ENCODE measurements around the gene HPSE. TPM values are rescaled to one million over a fixed set of nuclear protein-coding genes. Genes with fewer than 3 reads are reported as not detected.

The HPSE gene
- total RNA-seq, 1 experiment from 2014 or later: 3.9 TPM

GRCh38 chr4:83250687-83251446, 83.8 kb downstream of the HPSE start:
- Histone ChIP-seq H3K4me1 (peaks cover 16% of the 10 kb centered on the region), H3K4me3 (ENCODE audit: low read depth, low read length) (no peak overlapping the region), H3K36me3 (ENCODE audit: control insufficient read depth, insufficient read depth, low read length) (no peaks in the 10 kb centered on the region; the same call in 1 of the 2 replicates), H3K9me3 (no peaks in the 10 kb centered on the region), H3K27me3 (replicated peaks; ENCODE audit: control insufficient read depth, insufficient read depth, low read length) (no peaks in the 10 kb centered on the region)
- CTCF ChIA-PET: interaction anchor here (0.8 to 1.0 kb wide), 4 partner anchors 32 to 216 kb away, joined by 3 to 5 read pairs (median 3); partner anchors contain the start of gene COPS4
- BruUV-seq (replicated peaks): no TSS peak
- Mint-ChIP-seq H3K4me1 (ENCODE audit: low read depth, unreplicated experiment) (peaks cover 8% of the 10 kb centered on the region), H3K27me3 (ENCODE audit: insufficient read depth, unreplicated experiment) (no peaks in the 10 kb centered on the region), H3K36me3 (ENCODE audit: insufficient read depth, unreplicated experiment) (no peaks in the 10 kb centered on the region), H3K9me3 (ENCODE audit: unreplicated experiment) (no peaks in the 10 kb centered on the region), H3K27ac (ENCODE audit: unreplicated experiment) (no peak overlapping the region), H3K4me3 (ENCODE audit: unreplicated experiment) (no peak overlapping the region)
- DNase-seq: no peak
- no peak for TF ChIP-seq CTCF (IDR thresholded peaks at IDR 0.05; ENCODE audit: insufficient read depth in 1 of 2, low read depth in 1 of 2, low read length in 1 of 2, severe bottlenecking in 1 of 2, unreplicated experiment in 1 of 2)
- POLR2A ChIA-PET: no interaction called here
- intact Hi-C loops (cut with micrococcal nuclease; ENCODE audit: unreplicated experiment): no loop called here

GRCh38 chr4:83248486-83248885, 86.2 kb downstream of the HPSE start:
- Histone ChIP-seq H3K27me3 (replicated peaks; ENCODE audit: control insufficient read depth, insufficient read depth, low read length) (no peaks in the 10 kb centered on the region), H3K9me3 (no peaks in the 10 kb centered on the region), H3K4me3 (ENCODE audit: low read depth, low read length) (no peak overlapping the region), H3K4me1 (0 out of 2 replicates have a peak, but pooled peaks cover 5% of the 10 kb centered on the region), H3K36me3 (ENCODE audit: control insufficient read depth, insufficient read depth, low read length) (no peaks in the 10 kb centered on the region; the same call in 1 of the 2 replicates)
- TF ChIP-seq CTCF (IDR thresholded peaks at IDR 0.05; ENCODE audit: insufficient read depth in 1 of 2, low read depth in 1 of 2, low read length in 1 of 2, severe bottlenecking in 1 of 2, unreplicated experiment in 1 of 2): no peak
- intact Hi-C loops (cut with micrococcal nuclease; ENCODE audit: unreplicated experiment): no loop called here
- POLR2A ChIA-PET: no interaction called here
- CTCF ChIA-PET: no interaction called here
- H3K9me3 Mint-ChIP-seq (ENCODE audit: unreplicated experiment): no peaks in the 10 kb centered on the region
- no peak for DNase-seq
- H3K27ac Mint-ChIP-seq (ENCODE audit: unreplicated experiment): no peak overlapping the region
- H3K4me1 Mint-ChIP-seq (ENCODE audit: low read depth, unreplicated experiment): peaks cover 4% of the 10 kb centered on the region
- H3K4me3 Mint-ChIP-seq (ENCODE audit: unreplicated experiment): no peak overlapping the region
- BruUV-seq (replicated peaks): no TSS peak
- no peaks in the 10 kb centered on the region for H3K27me3 Mint-ChIP-seq (ENCODE audit: insufficient read depth, unreplicated experiment)
- no peaks in the 10 kb centered on the region for H3K36me3 Mint-ChIP-seq (ENCODE audit: insufficient read depth, unreplicated experiment)

- Histone ChIP-seq H3K27me3 (replicated peaks; ENCODE audit: control insufficient read depth, insufficient read depth, low read length) (no peaks in the 10 kb centered on the region), H3K36me3 (ENCODE audit: control insufficient read depth, insufficient read depth, low read length) (no peaks in the 10 kb centered on the region; the same call in 1 of the 2 replicates), H3K4me3 (ENCODE audit: low read depth, low read length) (no peak overlapping the region), H3K4me1 (0 out of 2 replicates have a peak, but pooled peaks cover under 1% of the 10 kb centered on the region), H3K9me3 (no peaks in the 10 kb centered on the region)
- no peaks in the 10 kb centered on the region for H3K27me3 Mint-ChIP-seq (ENCODE audit: insufficient read depth, unreplicated experiment)
- H3K4me3 Mint-ChIP-seq (ENCODE audit: unreplicated experiment): no peak overlapping the region
- no peaks in the 10 kb centered on the region for H3K9me3 Mint-ChIP-seq (ENCODE audit: unreplicated experiment)
- no TSS peak for BruUV-seq (replicated peaks)
- H3K4me1 Mint-ChIP-seq (ENCODE audit: low read depth, unreplicated experiment): no peaks in the 10 kb centered on the region
- no peak overlapping the region for H3K27ac Mint-ChIP-seq (ENCODE audit: unreplicated experiment)
- ChIA-PET CTCF (no interaction called here), POLR2A (no interaction called here)
- no peak for DNase-seq
- no peak for TF ChIP-seq CTCF (IDR thresholded peaks at IDR 0.05; ENCODE audit: insufficient read depth in 1 of 2, low read depth in 1 of 2, low read length in 1 of 2, severe bottlenecking in 1 of 2, unreplicated experiment in 1 of 2)
- no peaks in the 10 kb centered on the region for H3K36me3 Mint-ChIP-seq (ENCODE audit: insufficient read depth, unreplicated experiment)
- intact Hi-C loops (cut with micrococcal nuclease; ENCODE audit: unreplicated experiment): no loop called here
These were observed 87.0 kb downstream of the HPSE start for GRCh38 chr4:83247415-83248357.

Data from Caco-2 (cell line).